Fibroblast of lung (primary cell): ENCODE data around the gene HSPG2. TPM values are rescaled to one million over a fixed set of nuclear protein-coding genes. Genes with fewer than 3 reads are reported as not detected.
A peak's percentile ranks its signal among the peaks of the same experiment; 100 is the strongest.
"Not testable (repeated sequence)": the region's sequence is repeated elsewhere in the genome, so short reads cannot be mapped to it uniquely, and the experiment has no call there.

Source experiments
- DNase-seq, 2 donors: peaks; one replicate each; pipeline versions ENCODE4 v3.0.0 to v3.0.0-alpha.2; 2010; ENCODE audit warnings: low read depth in 2 of 2
- H2AFZ ChIP-seq: 2 replicates; pipeline ENCODE4 v1.5.1; 2012; ENCODE audit warnings: low read length, control low read depth, inconsistent platforms
- H3K27ac ChIP-seq: 2 replicates; pipeline ENCODE4 v1.5.1; 2011; ENCODE audit warnings: low read length, control low read depth; ENCODE audit not compliant: insufficient read depth
- H3K27me3 ChIP-seq: 2 replicates; pipeline ENCODE4 v1.5.1; 2011; ENCODE audit warnings: mild to moderate bottlenecking, low read length; ENCODE audit not compliant: control insufficient read depth, insufficient read depth
- H3K36me3 ChIP-seq: 2 replicates; pipeline ENCODE4 v1.5.1; 2011; ENCODE audit warnings: low read length; ENCODE audit not compliant: control insufficient read depth, insufficient read depth
- H3K4me1 ChIP-seq: 2 replicates; pipeline ENCODE4 v1.5.1; 2011; ENCODE audit warnings: low read length; ENCODE audit not compliant: control insufficient read depth, insufficient read depth; ENCODE audit errors: extremely low read depth
- H3K4me2 ChIP-seq: 2 replicates; pipeline ENCODE4 v1.5.1; 2011; ENCODE audit warnings: low read length, control low read depth; ENCODE audit not compliant: insufficient read depth; ENCODE audit errors: extremely low read depth
- H3K4me3 ChIP-seq, 4 experiments: fragments of 200-600 bp in 1 of 4; sonication (generic) in 1 of 4; replicated peaks in 1 of 4; 2 replicates each; pipeline ENCODE4 v1.5.1; 2011 to 2016; ENCODE audit warnings: low read length in 4 of 4, low read depth in 3 of 4, mild to moderate bottlenecking in 3 of 4, control low read depth in 2 of 4, inconsistent platforms in 1 of 4, mixed read lengths in 1 of 4; ENCODE audit not compliant: insufficient read depth in 1 of 4; ENCODE audit errors: control extremely low read depth in 1 of 4
- H3K79me2 ChIP-seq: 2 replicates; pipeline ENCODE4 v1.5.1; 2012; ENCODE audit warnings: mild to moderate bottlenecking, low read length, inconsistent platforms; ENCODE audit not compliant: control insufficient read depth, insufficient read depth
- H3K9ac ChIP-seq: 2 replicates; pipeline ENCODE4 v1.5.1; 2011; ENCODE audit warnings: mild to moderate bottlenecking, low read length, control low read depth; ENCODE audit not compliant: insufficient read depth
- H3K9me3 ChIP-seq: 2 replicates; pipeline ENCODE4 v1.5.1; 2012; ENCODE audit warnings: low read depth, low read length; ENCODE audit not compliant: control insufficient read depth, insufficient read depth
- H4K20me1 ChIP-seq: 2 replicates; pipeline ENCODE4 v1.5.1; 2011; ENCODE audit warnings: low read length; ENCODE audit not compliant: control insufficient read depth, insufficient read depth; ENCODE audit errors: extremely low read depth
- polyA plus RNA-seq, 2 donors: library from polyadenylated mRNA; depleted of rRNA in 1 of 2; stranded (reverse) in 1 of 2; unstranded in 1 of 2; fragments of >200 nt; gene quantifications; 2 replicates each; pipeline ENCODE4 v1.2.1, GENCODE V29; 2011 to 2012; ENCODE audit warnings: missing spikeins in 1 of 2
- total RNA-seq: library from RNA; depleted of rRNA; stranded (reverse); fragments of >200 nt; gene quantifications from 2 replicates; pipeline ENCODE4 v1.2.1, GENCODE V29; 2014

The HSPG2 gene
- total and polyA plus RNA-seq, 2 donors (not counting 1 experiment from before 2014, with no cell fraction given): 40.7 to 88.4 TPM

GRCh38 chr1:21980515-21981220, 43.6 kb upstream of the HSPG2 start:
- DNase-seq: not testable (repeated sequence)

DNA sequence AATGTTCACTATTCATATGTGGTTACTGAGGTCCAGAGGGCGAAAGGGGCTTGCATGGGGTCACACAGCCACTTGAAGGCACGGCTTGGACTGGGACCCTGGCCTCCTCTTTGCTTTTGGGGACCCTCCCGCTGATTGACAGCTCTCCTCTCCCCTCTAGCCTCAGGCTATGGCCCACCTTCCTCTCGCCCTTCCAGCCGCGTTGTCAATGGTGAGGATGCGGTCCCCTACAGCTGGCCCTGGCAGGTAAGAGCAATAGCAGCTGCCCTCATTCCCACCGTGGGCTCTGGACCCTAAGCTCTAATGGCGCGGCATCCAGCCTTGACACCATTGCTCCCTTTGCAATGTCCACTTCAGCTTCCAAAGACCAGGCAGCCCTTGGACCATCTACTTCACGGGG, 41.1 kb upstream of the HSPG2 start:
- DNase-seq, H3K79me2 ChIP-seq, H3K9ac ChIP-seq, H3K9me3 ChIP-seq, H3K27me3 ChIP-seq, H3K36me3 ChIP-seq, H3K4me3 ChIP-seq, H3K27ac ChIP-seq, H2AFZ ChIP-seq, H4K20me1 ChIP-seq, H3K4me1 ChIP-seq, H3K4me2 ChIP-seq: not testable (repeated sequence)

More at GRCh38 chr1:21980515-21981220, 43.6 kb upstream of the HSPG2 start:
- not testable (repeated sequence) for H3K9ac ChIP-seq, H3K36me3 ChIP-seq, H2AFZ ChIP-seq, H3K9me3 ChIP-seq, H3K4me3 ChIP-seq, H3K79me2 ChIP-seq, H4K20me1 ChIP-seq, H3K4me1 ChIP-seq, H3K27me3 ChIP-seq, H3K4me2 ChIP-seq, H3K27ac ChIP-seq

DNA sequence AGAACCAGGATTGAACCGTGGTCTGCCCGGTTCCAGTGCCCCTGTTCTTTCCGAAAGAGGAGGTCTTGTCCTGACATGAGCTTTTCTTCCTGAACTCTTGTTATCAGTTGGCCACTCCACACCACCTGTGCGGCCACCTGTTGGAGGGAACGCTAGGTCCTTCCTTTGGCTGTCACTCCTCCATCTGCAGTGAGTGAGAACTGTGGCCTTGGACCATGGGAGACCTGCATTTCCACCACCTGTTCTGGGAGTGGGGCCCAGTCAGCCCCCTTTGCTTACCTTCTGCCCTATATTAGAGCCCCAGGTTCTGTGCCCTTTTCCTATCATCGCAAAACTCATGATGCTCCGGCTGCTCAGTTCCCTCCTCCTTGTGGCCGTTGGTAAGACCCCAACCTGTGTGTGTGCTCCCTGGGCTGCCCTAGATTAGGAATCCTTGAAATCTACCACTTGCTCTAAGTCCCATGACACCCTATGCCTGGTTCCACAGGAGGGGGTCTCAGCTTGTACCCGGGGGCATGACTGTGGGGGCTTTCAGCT, 39.7 kb upstream of the HSPG2 start, which contains the start of gene CELA3B:
CELA3B (plus strand) TSS at position 320 of the 537 bp plus-strand sequence; CDS start at position 338, 18 bp downstream.
- DNase-seq, H3K27me3 ChIP-seq, H3K27ac ChIP-seq, H3K79me2 ChIP-seq, H3K9me3 ChIP-seq, H2AFZ ChIP-seq, H4K20me1 ChIP-seq, H3K36me3 ChIP-seq, H3K4me3 ChIP-seq, H3K4me1 ChIP-seq, H3K9ac ChIP-seq, H3K4me2 ChIP-seq: not testable (repeated sequence)

DNA sequence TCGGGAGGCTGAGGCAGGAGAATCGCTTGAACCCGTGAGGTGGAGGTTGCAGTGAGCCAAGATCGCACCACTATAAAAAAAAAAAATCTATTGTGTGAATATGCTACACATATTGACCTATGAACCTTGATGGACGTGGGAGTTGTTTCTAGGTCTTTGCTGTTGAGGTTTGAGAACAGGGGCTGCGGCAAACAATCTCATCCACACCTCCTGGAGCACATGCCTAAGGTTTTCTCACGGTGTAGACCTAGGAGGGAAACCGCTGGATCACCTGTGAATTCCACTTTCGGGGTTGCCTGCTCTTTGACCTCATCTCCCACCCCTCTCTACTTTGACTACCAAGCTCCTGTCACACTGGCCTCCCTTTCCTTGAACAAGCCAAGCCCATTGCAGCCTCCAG, 38.2 kb upstream of the HSPG2 start:
- not testable (repeated sequence) for H3K27ac ChIP-seq, H3K9me3 ChIP-seq, H4K20me1 ChIP-seq, H3K9ac ChIP-seq, H3K4me3 ChIP-seq, H3K4me2 ChIP-seq, H3K36me3 ChIP-seq, H3K79me2 ChIP-seq, H3K4me1 ChIP-seq, H3K27me3 ChIP-seq, DNase-seq, H2AFZ ChIP-seq

DNA sequence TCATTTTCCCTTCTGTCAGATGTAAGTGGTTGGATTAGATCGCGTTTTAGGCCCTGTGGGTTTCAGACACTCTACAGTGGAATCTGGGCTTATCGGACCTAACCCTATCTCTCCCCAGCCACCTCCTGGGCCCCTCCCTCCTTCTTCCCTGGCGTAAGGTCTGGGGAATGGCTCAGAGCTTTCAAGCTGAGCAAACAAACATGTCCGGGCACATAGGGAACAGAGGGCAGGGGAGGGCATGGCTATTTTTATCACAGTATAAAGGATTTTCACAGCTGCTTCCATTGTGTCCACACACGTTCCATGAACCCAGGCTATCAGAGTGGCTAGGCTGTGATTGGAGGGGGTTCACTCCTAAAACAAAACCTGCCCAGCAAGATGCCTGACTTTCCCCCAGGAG, 37.6 kb upstream of the HSPG2 start:
- H3K9ac ChIP-seq, H3K27me3 ChIP-seq, H3K4me2 ChIP-seq, H3K27ac ChIP-seq, H3K9me3 ChIP-seq, H3K4me1 ChIP-seq, H4K20me1 ChIP-seq, H3K4me3 ChIP-seq, H3K79me2 ChIP-seq, H3K36me3 ChIP-seq, H2AFZ ChIP-seq: not testable (repeated sequence)
- peak in 1 of 2 donors; percentile 4 for DNase-seq

DNA sequence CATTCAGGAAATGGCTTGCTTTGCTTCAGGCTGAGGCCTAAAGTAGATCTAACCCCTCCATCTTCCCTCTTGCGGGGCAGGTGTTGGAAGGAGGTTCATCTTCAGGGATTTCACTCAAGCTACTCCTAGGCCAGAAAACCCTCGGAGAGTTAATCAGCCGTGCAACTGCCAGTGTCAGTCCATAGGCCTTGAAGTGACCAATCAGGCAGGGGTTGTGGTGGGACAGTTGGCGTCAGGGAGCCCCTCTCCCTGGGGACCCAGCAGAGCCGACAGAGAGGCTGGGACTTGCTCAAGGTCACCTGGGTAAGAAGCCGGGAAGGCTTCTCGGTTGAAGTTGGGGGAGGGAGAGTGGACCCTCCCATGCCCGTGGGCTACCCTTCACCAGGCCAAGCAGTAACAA, 36.8 kb upstream of the HSPG2 start:
- not testable (repeated sequence) for H3K79me2 ChIP-seq, H3K4me3 ChIP-seq, H2AFZ ChIP-seq

DNA sequence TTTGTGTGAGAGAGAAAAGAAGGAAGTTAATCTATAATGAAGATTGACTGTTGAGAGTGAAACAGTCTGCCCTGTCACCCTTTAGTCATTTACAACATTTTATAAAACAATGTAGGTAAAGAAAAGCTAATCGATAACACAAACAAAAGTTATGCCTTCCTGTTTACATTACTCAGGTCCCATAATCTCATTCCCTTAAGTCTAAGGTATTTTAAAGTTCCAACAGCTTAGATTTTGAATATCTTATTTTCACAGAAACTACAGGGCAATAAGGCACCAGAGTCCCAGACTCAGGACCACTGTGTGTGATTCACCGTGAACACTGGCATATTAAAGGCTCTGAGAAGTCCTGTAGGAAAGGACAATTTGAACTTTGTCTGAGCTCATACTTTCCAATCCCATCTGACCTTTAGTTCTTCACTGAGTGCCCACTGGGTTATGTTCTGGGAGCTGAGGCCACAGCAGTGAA, 35.9 kb upstream of the HSPG2 start:
- not testable (repeated sequence) for H3K9ac ChIP-seq, H3K4me2 ChIP-seq, H3K9me3 ChIP-seq, DNase-seq, H2AFZ ChIP-seq, H3K4me3 ChIP-seq, H3K36me3 ChIP-seq, H3K4me1 ChIP-seq, H3K27me3 ChIP-seq, H3K27ac ChIP-seq, H3K79me2 ChIP-seq, H4K20me1 ChIP-seq

More for the DNA sequence above, 36.8 kb upstream of the HSPG2 start:
- not testable (repeated sequence) for H3K9ac ChIP-seq, H4K20me1 ChIP-seq, H3K4me2 ChIP-seq, DNase-seq, H3K9me3 ChIP-seq, H3K4me1 ChIP-seq, H3K36me3 ChIP-seq, H3K27ac ChIP-seq, H3K27me3 ChIP-seq
